Measurements from ENCODE around the gene FOLR2.
"Not testable (repeated sequence)": the region's sequence is repeated elsewhere in the genome, so short reads cannot be mapped to it uniquely, and the experiment has no call there.

Gene FOLR2

DNA sequence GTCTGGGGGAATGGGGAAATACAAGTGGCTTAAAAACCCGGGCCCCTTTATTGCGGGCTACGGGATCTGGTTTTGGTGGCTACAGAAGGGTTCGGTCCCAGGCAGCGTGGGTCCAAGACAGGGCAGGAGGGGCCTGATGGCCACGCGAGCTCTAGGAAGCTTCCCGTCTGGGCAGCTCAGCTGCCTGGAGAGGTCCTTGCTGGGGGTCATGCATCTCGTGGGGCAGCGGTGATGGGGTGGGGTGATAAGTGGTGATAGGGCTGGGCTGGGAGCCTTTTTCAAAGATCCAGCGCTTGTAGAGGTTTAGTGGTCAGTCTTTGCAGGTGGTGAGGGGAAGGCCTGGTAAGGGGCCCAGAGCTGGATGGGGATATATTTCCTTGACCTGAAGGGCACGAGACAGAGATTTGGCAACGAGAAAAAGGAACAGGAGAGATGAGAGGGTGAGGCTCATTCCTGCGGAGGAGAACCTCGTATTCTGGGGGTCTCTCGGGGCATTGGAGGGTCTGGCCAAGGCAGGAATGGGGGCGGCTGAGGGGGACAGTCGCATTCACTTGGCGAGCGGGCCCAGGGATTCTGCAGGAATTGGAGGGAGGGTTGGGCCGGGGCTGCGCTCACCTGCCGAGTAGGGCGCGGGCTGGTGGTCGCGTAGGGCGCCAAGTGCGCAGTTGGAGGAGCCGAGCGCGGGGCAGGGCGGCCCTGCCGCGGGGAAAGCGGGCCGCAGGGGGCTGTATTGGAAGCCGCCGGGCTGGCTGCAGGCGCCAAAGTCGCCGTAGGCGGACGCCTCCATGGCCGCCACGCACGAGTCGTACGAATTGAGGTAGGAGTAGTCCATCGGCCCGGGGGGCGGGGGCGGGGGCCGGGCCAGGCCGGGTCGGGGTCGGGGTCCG, 26.8 kb downstream of the FOLR2 start:
- no peak for FAIRE-seq

DNA sequence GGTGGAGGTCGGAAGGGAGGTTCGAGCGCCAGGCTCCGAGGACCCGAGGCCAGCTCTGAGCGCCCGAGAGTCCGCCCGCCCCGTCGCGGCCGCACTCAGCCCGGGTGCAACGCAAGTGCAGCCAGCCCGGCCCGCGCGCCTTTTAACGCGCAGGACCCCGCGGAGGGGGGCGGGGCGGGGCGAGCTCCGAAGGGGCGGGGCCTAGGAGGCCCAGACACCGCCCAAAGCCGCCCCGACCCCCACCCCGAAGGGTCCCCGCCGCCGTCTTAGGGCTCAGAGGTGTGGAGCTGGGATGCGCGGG, 27.4 kb downstream of the FOLR2 start, which contains the start of gene PHOX2A:
Gene PHOX2A (minus strand): TSS at position 117 of the 301 bp plus-strand sequence. CDS start 172 bp downstream, outside the sequence.
- no peak for FAIRE-seq

DNA sequence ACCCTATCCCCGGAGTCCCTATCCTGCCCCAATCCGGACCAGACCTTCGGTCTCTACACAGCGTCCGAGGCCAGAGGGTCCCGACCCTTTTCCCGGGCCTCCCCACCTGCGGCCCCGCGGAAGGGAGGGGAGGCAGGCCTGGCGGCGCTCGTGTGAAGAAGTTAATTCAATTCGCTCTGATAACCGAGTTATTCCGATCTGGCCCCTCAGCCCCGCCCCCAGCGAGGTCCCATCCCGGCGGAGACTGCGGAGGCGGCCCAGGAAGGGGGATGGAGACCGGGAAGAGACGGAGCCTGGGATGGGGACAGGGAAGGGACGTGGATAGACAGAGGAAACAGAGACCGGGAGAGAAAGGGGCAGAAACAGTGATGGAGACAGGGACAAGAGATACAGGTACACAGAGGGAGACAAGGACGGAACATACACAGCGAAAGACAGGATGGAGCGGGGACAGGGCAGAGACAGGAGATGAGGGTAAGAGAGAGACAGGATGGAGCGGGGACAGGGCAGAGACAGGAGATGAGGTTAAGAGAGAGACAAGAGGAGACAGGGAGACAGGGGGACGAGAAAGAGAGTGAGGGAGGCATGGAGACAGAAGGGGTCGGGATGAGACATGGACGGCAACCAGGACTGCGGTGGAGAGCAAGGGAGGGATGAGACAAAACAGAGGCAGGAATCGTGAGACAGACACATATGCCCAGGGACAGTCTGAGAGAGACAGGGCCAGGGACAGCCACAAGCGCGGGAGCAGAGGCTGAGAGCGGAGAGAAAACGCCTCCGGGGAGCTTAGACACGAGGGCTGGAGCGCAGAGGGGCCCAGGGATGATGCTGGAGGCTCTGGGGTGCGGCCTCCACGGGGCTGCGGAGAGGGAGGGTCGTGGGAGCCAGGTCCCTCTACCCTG, 28.0 kb downstream of the FOLR2 start:
- no peak for FAIRE-seq

DNA sequence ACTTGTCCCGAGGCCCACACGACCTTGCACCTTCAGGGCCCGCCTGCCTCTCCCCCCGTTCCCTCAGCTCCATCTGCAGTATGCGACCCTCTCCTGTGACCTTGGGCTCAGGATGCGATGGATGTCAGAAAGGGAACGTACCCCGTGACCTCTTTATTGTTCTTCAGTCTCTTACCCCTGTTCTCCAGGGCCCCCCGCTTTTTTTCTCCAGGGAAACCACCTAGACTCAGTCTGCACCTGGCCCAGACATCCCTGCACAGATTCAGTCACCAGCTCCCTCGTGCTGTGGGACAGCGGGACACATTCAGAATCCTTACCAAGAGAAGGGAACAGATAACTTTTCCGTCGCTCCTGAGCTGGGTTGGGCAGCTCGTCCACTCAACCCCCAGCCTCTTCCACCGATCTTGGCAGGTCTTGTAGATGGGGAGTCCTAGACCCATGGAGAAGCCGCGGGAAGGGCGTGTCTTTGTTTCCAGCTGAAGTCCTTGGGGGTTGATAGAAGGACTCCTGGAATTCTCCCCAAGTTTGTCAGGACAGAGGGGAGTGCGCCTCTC, 28.7 kb downstream of the FOLR2 start:
- no peak for FAIRE-seq

DNA sequence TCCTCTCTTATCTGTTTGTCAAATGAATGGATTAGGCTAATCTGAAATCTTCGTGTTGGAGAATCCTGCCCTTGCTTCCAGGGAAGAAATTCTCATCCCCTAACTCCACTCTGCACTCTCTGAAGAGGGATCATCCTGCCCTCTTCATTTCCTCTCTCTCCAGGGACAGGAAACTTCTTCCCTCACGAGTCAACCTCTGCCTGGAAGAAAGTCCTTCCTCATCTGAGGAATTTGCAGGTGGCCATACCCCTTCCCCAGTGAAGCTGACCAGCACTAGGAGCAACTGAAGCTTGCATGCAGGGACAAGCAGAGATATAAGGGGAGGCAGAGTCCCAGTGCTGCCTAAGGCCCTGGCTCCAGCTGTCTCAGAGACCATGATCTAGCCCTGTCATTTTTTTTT, 31.0 kb downstream of the FOLR2 start:
- no peak for FAIRE-seq

DNA sequence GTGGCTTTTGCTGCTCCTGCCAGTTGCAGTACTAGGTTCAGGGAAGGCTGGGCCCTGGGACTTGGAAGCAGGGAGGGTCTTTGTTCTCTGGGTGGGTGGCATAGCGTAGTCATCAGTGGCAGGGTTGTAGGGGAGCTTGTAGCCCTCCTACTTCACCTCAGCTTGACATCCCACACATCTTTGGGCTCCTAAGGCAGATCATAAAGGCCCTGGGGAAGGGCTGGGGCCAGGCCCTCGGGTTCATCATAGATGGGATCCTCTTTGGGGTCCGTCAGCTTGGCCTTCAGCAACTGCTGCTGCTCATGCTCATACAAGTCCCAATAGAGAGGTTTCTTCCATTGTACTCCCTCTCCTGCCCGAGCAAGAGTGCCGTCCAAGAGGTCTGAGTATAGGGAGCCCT, 33.4 kb downstream of the FOLR2 start:
- FAIRE-seq = no peak

DNA sequence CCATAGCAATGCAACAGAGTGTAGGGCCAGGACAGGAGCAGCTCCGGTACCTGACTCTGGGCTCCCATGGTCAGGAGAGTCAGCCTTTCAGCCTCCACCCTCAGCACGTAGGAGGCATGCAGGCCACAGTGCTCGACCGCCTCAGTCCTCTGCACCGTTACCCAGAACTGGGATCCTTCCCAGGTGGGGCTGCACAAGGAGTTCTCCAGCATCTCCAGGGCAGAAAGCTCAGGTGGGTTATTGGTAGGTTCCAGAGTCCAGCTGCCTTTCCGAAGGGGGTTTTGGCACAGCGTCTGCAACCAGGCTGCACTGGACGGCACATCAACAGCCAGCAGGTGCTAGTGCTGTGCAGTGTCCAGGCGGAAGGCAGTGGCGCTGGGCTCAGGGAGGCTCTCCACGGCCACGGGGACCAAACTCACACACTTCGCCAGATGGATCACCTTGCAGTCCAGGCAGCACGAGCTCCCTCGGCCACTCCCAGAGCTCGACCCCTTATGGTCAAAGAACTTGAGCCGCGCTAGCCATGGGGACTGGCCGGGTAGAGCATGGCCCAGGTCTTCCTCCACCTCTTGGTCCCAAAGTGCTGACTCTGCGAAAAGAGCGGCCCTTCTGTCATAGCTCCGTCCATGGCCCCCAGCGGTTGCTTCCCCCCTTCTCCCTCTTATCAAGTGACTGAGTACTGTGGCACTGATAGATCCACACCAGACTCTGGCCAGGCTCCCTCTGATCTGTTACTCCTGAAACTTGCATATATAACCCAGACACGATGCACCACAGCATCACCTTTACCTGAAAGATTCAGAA, 34.3 kb downstream of the FOLR2 start:
- no peak for FAIRE-seq

DNA sequence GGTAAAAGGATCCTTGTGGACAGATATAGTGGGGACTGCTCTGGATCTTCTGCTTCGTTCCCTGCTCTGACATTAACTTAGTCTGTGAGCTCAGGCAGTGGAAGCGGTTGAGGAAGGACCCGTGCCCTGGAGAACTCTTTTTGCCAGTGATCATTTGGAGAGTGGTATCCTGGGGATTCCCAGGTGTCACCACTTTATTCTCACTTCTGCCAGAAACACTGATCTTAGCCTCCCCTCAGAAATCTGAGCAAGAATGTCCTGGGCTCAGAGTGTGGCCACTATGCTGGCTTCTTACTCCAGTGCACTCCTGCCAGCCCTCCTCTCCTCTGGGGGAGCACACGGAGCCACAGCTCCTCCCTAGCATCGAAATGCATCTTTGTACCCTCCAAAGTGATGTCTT, 35.0 kb downstream of the FOLR2 start:
- no peak for FAIRE-seq

DNA sequence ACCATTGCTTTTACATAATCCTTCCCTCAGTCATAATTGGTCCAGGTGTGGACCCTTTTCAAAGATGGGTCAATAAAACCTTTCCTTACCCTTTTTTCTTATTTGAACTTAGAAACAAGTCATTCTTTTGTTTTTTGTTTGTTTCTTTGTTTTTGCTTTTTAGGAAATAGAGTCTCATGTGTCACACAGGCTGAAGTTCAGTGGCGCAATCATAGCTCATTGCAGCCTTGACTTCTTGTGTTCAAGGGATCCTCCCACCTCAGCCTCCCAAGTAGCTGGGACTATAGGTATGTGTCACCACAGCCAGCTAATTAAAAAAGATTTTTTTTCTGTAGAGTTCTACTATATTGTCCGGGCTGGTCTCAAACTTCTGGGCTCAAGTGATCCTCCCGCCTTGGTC, 36.8 kb downstream of the FOLR2 start:
- FAIRE-seq = no peak

DNA sequence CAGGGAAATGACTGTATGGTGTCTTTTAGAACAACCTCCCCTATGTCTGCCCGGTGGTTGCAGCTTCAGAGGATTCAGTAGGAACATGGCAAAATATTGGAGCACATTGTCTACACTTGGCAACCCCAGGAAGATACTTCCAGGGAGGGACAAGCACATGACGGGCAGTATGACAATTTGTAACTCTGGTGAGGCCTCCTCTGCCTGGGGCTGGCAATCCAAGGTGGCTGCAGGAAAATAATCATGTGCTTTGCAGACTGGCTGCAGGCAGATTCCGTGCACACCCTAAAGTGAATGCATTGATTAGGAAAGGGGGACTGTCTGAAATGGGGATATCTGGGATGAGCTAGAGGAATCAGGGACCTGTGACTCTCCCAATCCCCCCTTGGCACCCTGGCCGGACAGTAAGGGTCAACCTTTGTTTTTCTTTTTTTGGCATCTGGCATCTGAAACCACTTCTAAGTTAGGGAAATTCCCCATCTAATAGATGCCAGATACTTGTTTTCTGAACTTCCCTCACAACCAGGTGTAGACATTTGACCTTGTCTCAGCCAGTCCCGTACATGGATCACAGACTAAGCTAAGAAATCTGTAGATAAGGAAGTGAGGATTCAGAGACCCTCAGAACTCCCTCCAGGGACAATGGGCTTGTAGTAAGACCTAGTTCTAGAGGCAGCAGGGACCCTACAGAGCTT, 37.9 kb downstream of the FOLR2 start:
- FAIRE-seq = no peak

DNA sequence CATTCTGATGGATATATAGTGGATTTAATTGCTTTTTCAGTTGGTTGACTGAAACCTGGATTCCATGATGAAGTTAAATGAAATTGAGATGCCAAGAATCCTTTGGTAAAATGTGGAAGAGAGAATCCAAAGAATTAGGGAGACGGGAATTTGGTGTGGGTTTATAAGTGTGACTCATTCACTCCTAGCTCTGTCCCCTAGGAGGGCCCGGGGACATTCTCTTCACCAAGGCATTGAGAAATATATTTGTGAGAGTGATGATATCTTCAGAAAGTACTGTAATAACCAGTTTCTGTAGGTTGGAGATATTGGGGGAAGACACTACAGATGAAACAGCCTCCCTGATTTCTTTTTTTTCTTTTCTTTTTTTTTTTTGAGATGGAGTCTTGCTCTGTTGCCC, 41.0 kb downstream of the FOLR2 start:
- no peak for FAIRE-seq

DNA sequence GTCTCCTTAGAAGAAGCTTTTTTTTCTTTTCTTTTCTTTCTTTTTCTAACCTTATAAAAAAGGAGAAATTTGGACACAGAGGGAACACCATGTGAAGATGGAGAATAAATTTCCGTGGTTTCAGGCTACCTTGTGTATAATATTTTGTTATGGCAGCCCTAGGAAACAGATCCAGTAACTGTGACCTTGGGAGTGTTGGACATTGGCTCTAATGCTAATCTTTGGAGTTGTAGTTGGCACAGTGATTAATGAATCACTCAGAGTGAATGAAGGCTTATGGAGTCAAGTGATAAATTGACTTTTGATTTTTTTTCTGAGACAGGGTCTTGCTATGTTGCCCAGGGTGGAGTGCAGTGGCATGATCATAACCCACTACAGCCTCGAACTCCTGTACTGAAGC, 42.9 kb downstream of the FOLR2 start:
- no peak for FAIRE-seq

DNA sequence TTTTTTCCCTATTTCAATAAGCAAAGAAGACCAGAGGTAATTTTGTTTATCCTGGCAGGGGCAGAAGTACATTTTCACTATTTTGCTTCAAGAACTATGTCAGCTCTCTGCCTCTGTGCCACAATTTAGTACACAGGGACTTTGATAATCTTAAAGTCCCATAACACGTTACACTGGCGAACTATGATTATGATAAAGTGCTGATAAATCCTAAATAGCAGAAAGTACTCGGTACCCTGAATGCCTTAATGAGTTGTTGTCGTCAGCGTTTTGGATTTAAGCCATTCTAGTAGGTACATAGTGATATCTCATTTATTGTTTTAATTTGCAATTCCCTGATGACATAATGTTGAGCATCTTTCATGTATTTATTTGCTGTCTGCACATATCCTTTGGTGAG, 44.0 kb downstream of the FOLR2 start:
- FAIRE-seq = no peak

DNA sequence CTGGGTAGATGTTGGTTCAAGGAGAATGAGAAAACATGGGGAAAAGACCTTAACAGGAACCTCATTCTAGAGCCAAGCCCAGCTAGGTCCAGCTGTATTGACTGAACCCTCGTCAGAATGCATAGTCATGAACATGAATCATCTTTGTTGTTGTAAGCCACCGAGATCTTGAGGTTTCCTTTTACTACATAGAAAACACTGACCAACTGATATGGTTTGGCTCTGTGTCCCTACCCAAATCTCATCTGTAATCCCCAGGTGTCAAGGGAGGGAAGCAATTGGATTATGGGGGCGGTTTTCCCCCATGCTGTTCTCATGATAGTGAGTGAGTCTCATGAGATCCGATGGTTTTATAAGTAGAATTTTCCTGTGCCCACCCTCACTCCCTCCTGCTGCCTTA, 46.8 kb downstream of the FOLR2 start:
- FAIRE-seq = no peak

DNA sequence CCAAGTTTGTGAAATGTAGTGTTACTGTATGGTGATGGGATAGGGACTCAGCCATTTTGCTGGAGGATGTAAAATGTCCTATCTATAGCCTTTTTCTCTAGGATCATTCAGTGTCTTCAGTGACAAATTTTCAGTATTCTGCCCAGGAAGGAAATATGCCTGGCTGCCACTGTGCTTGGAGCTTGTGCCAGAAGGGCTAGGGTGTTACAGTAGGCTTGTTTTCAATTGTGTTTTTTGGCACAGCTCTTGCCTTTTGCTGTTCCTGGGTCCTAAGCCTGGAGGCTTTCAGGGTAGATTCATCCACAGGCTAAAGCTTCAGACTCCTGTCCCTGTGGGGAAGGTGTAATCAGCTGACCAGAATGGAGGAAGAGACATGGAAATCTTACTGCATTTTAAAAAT, 49.4 kb downstream of the FOLR2 start:
- no peak for FAIRE-seq

DNA sequence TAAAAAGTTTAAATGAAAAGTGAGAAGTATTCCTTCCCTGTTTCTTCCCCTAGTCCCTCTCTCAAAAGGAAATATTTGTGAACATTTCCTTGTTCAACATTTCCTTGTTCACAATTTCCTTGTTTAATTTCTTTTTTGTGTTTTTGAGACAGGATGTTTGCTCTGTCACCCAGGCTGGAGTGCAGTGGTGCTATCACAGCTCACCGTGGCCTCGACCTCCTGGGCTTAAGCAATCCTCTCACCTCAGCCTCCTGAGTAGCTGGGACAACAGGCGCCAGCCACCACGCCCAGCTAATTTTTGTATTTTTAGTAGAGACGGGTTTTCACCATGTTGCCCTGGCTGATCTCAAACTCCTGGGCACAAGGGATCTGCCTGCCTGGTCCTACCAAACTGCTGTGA, 50.4 kb downstream of the FOLR2 start:
- not testable (repeated sequence) for FAIRE-seq

DNA sequence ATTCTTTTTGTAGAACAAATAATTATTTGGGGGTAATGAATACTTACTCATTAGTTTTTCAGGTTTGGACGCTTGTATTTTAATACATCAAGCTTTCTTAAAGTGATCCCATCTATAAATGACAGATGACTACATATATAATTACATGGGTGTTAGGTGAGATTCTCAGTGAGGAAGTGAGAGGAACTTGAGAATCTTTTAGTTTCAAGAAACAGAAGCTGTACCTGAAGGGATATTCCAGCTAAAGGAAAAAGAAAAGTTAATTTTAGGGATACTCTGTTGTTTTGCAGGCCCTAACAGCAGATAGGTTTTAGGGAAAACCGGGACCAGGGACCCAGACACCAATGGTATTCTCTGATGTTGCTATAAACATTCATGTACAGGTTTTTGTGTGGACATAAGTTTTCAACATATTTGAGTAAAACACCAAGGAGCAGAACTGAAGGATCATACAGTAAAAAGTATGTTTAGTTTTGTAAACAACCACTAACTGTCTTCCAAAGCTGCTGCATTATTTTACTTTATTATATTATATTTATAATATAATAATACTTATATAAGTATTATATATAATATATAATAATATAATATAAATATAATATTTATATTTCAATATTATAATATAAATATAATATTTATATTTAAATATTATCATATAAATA, 51.5 kb downstream of the FOLR2 start:
- FAIRE-seq = peak; percentile 95
